Kidney capillary endothelial cell (primary cell): ENCODE measurements around the gene BHLHE41.
A peak's percentile ranks its signal among the peaks of the same experiment; 100 is the strongest.

Experiments
- DNase-seq: peaks from one replicate; pipeline ENCODE4 v3.0.0-alpha.2; 2018; ENCODE audit warnings: low spot score

The BHLHE41 gene

GRCh38 chr12:26113853-26114719 lies 10.8 kb downstream of the BHLHE41 start:
- peak; percentile 62 for DNase-seq

- no peak for DNase-seq
These were observed 11.6 kb downstream of the BHLHE41 start for GRCh38 chr12:26113181-26113654.

GRCh38 chr12:26112703-26113147 lies 12.1 kb downstream of the BHLHE41 start:
- no peak for DNase-seq

GRCh38 chr12:26112232-26112631 lies 12.6 kb downstream of the BHLHE41 start:
- DNase-seq, result no peak

- DNase-seq, result no peak
These were observed 15.4 kb downstream of the BHLHE41 start for GRCh38 chr12:26109343-26109881.

- DNase-seq, result no peak
These were observed 15.9 kb downstream of the BHLHE41 start for GRCh38 chr12:26108915-26109314.

- no peak for DNase-seq
These were observed 18.5 kb downstream of the BHLHE41 start for GRCh38 chr12:26106347-26106746.

GRCh38 chr12:26102953-26103352 lies 21.9 kb downstream of the BHLHE41 start:
- DNase-seq, result no peak

- no peak for DNase-seq
These were observed 23.1 kb downstream of the BHLHE41 start for GRCh38 chr12:26101763-26102162.

GRCh38 chr12:26101350-26101734 lies 23.5 kb downstream of the BHLHE41 start:
- DNase-seq, result no peak

- no peak for DNase-seq
These were observed 24.0 kb downstream of the BHLHE41 start for GRCh38 chr12:26100666-26101349.

GRCh38 chr12:26097046-26097878 lies 27.6 kb downstream of the BHLHE41 start:
- peak; percentile 62 for DNase-seq

GRCh38 chr12:26096036-26096435 lies 28.8 kb downstream of the BHLHE41 start:
- no peak for DNase-seq

- DNase-seq, result no peak
These were observed 29.7 kb downstream of the BHLHE41 start for GRCh38 chr12:26095186-26095585.

- no peak for DNase-seq
These were observed 32.3 kb downstream of the BHLHE41 start for GRCh38 chr12:26092346-26093105.

GRCh38 chr12:26091822-26092221 lies 33.0 kb downstream of the BHLHE41 start:
- DNase-seq, result no peak

- DNase-seq, result no peak
These were observed 33.9 kb downstream of the BHLHE41 start for GRCh38 chr12:26090836-26091510.

- no peak for DNase-seq
These were observed 35.8 kb downstream of the BHLHE41 start for GRCh38 chr12:26088998-26089397.

GRCh38 chr12:26086936-26087335 lies 37.9 kb downstream of the BHLHE41 start:
- no peak for DNase-seq

GRCh38 chr12:26080911-26081310 lies 43.9 kb downstream of the BHLHE41 start:
- no peak for DNase-seq
